DOHH2 (cell line): Measurements from ENCODE around the gene KDF1.
A peak's percentile ranks its signal among the peaks of the same experiment; 100 is the strongest.

ENCODE experiments used
- H3F3A ChIP-seq: fragments of 200-600 bp; sonication (generic), shearing (Covaris generic); 2 replicates; pipeline ENCODE4 v1.6.0; 2016; ENCODE audit warnings: antibody characterized with exemption, mild to moderate bottlenecking; ENCODE audit not compliant: control insufficient read depth, insufficient read depth
- H3K27ac ChIP-seq: fragments of 200-600 bp; sonication (generic); 2 replicates; pipeline ENCODE4 v1.5.1; 2014; ENCODE audit warnings: low read depth, mild to moderate bottlenecking, low read length, moderate library complexity
- H3K27me3 ChIP-seq: fragments of 200-600 bp; sonication (generic); 2 replicates; pipeline ENCODE4 v1.6.1; 2014; ENCODE audit warnings: mild to moderate bottlenecking, low read length, mixed read lengths; ENCODE audit not compliant: control insufficient read depth
- H3K36me3 ChIP-seq: fragments of 200-600 bp; sonication (generic); 2 replicates; pipeline ENCODE4 v1.6.1; 2014; ENCODE audit warnings: mild to moderate bottlenecking, low read length, moderate library complexity, mixed read lengths; ENCODE audit not compliant: control insufficient read depth
- H3K4me1 ChIP-seq: fragments of 200-600 bp; sonication (generic); 2 replicates; pipeline ENCODE4 v1.6.1; 2014; ENCODE audit warnings: mild to moderate bottlenecking, low read length, mixed read lengths; ENCODE audit not compliant: control insufficient read depth
- H3K4me2 ChIP-seq: fragments of 200-600 bp; sonication (generic); 2 replicates; pipeline ENCODE4 v1.6.0; 2014; ENCODE audit warnings: mild to moderate bottlenecking, low read length, moderate library complexity
- H3K4me3 ChIP-seq: fragments of 200-600 bp; sonication (generic); 2 replicates; pipeline ENCODE4 v1.5.1; 2014; ENCODE audit warnings: mild to moderate bottlenecking, low read length, mixed read lengths
- H3K79me2 ChIP-seq: fragments of 200-600 bp; sonication (generic); 2 replicates; pipeline ENCODE4 v1.6.1; 2014; ENCODE audit warnings: mild to moderate bottlenecking, low read length, mixed read lengths; ENCODE audit not compliant: control insufficient read depth
- H3K9me2 ChIP-seq: fragments of 200-600 bp; sonication (generic); replicated peaks from 2 replicates; pipeline ENCODE4 v1.6.1; 2014; ENCODE audit warnings: mild to moderate bottlenecking, low read length, mixed read lengths; ENCODE audit not compliant: control insufficient read depth
- H3K9me3 ChIP-seq: fragments of 200-600 bp; sonication (generic); 2 replicates; pipeline ENCODE4 v1.6.1; 2014; ENCODE audit warnings: antibody characterized with exemption, low read length, mixed read lengths; ENCODE audit not compliant: control insufficient read depth, insufficient read depth
- H4K20me1 ChIP-seq: fragments of 200-600 bp; sonication (generic); 2 replicates; pipeline ENCODE4 v1.6.0; 2014; ENCODE audit warnings: low read depth, mild to moderate bottlenecking, antibody characterized with exemption, low read length, moderate library complexity; ENCODE audit not compliant: control insufficient read depth, insufficient read depth
- EZH2phosphoT487 ChIP-seq: fragments of 200-600 bp; sonication (generic); IDR thresholded peaks from 2 replicates; pipeline ENCODE4 v1.6.1; 2017; ENCODE audit warnings: borderline replicate concordance, mild to moderate bottlenecking, antibody characterized with exemption, low read length, moderate library complexity, mixed read lengths
- TF ChIP-seq, protein P1 (sequence below): fragments of 200-600 bp; sonication (generic); IDR thresholded peaks from one replicate; pipeline ENCODE4 v1.5.1; 2014; ENCODE audit warnings: antibody characterized with exemption, mild to moderate bottlenecking, low read depth, low read length; ENCODE audit not compliant: poor library complexity, severe bottlenecking

The KDF1 gene

DNA sequence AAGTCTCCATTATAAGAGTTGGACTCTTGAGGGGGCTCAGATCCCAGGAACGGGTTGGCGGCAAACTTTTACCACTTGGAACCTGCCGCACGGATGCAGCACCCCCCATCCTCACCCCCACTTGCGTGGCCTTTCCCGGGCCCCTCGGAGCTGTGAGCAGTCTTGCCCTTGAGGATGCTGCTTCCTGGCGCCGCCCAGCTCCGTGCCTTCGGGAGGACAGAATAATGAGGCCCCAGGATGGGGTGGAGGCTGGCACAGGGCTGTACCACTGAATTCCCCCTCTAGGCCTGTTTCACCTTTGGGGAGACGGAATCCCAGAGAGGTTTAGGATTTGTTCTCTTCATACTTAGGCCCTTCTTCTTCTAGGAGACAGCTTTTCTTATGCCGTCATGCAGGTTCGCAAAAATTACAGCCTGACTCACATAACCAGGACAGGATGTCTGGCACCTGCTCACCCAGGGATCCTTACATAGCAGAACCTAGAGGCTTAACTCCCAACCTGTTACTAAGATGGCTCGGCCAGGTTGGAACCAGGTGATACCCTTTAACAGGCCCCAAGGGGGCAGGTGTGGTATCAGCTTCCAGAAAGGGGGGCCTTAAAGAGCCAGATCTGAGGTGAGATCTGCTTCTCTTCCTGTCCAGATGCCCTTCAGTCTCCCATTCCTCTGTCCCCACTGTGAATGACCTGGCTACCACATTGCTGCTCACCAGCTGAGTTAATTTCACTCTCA is 34.7 kb upstream of the KDF1 start:
- H3K36me3 ChIP-seq, result no peaks in the 10 kb centered on the region
- TF ChIP-seq, protein P1, sequence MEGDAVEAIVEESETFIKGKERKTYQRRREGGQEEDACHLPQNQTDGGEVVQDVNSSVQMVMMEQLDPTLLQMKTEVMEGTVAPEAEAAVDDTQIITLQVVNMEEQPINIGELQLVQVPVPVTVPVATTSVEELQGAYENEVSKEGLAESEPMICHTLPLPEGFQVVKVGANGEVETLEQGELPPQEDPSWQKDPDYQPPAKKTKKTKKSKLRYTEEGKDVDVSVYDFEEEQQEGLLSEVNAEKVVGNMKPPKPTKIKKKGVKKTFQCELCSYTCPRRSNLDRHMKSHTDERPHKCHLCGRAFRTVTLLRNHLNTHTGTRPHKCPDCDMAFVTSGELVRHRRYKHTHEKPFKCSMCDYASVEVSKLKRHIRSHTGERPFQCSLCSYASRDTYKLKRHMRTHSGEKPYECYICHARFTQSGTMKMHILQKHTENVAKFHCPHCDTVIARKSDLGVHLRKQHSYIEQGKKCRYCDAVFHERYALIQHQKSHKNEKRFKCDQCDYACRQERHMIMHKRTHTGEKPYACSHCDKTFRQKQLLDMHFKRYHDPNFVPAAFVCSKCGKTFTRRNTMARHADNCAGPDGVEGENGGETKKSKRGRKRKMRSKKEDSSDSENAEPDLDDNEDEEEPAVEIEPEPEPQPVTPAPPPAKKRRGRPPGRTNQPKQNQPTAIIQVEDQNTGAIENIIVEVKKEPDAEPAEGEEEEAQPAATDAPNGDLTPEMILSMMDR, result no peak
- no peak; the same call in 1 of the 2 replicates for TF ChIP-seq EZH2phosphoT487
- peaks cover 11% of the 10 kb centered on the region for H3K4me1 ChIP-seq
- H3F3A ChIP-seq, result no peaks in the 10 kb centered on the region
- no peaks in the 10 kb centered on the region for H3K79me2 ChIP-seq
- no peaks in the 10 kb centered on the region for H3K9me2 ChIP-seq
- H4K20me1 ChIP-seq, result no peaks in the 10 kb centered on the region
- H3K27me3 ChIP-seq, result peaks cover 67% of the 10 kb centered on the region
- H3K9me3 ChIP-seq, result no peaks in the 10 kb centered on the region
- H3K27ac ChIP-seq, result no peak overlapping the region
- no peak overlapping the region for H3K4me3 ChIP-seq
- H3K4me2 ChIP-seq, result no peak overlapping the region

DNA sequence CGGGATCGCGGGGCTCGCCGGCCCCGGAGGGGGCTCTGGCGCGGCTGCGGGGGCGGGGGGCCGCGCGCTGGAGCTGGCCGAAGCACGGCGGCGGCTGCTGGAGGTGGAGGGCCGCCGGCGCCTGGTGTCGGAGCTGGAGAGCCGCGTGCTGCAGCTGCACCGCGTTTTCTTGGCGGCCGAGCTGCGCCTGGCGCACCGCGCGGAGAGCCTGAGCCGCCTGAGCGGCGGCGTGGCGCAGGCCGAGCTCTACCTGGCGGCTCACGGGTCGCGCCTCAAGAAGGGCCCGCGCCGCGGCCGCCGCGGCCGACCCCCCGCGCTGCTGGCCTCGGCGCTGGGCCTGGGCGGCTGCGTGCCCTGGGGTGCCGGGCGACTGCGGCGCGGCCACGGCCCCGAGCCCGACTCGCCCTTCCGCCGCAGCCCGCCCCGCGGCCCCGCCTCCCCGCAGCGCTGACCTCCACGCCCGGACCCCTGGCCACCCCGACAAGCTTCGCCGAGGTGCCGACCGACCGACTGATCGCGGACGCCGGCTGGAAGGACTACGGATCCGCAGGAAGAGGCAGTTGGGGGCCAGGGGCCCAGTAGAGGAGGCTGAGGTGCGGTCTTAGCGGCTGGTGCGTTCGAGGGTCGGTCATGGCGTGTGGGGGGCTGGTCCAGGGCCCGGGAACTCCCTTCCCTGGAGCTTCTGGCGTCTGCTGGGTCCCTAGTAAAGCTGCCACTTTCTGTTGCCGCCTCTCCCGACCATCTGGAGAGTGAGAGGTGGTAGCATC is 33.9 kb upstream of the KDF1 start:
- H3K4me3 ChIP-seq, result peak overlapping the region; percentile 69
- H4K20me1 ChIP-seq, result no peaks in the 10 kb centered on the region
- no peak overlapping the region for H3K27ac ChIP-seq

DNA sequence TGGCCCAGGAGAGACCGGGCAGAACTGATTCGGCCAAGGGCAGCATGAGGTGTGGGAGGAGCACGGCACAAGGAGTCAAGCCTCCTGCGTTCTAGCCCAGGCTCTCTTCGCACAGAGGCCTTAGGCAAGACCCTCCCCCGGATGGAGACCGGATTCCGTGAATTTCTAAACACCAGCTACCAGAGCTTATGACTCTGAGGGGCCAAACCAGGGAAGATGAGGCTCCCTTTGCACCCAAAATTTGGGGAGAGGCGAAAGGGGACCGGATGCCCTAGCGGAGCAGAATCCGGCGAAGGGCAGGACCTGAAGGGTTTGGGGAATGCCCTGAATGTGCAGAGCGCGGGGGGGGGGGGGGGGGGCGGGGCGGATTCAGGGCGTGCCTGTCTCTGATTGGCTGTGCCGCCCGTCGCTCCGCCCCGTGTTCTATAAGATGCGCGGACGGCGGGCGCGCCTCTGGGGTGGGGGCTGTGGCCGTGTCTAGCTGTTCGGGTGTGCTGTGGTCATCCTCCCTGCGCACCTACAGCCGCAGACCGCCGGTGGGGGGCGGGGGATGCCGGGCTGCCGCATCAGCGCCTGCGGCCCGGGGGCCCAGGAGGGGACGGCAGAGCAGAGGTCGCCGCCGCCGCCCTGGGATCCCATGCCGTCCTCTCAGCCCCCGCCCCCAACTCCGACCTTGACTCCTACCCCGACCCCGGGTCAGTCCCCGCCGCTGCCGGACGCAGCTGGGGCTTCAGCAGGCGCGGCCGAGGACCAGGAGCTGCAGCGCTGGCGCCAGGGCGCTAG is 33.2 kb upstream of the KDF1 start, which contains the start of gene TRNP1:
Gene TRNP1 (plus strand): TSS at position 456 of the 783 bp plus-strand sequence. CDS start 95 bp downstream, at position 551.
- Histone ChIP-seq H3K4me3 (peak within 1 kb of the TSS; percentile 69), H3K9me3 (no peaks in the 10 kb centered on the region), H3K27ac (no peak within 1 kb of the TSS), H3K27me3 (peaks cover 63% of the 10 kb centered on the region), H3K9me2 (no peaks in the 10 kb centered on the region), H4K20me1 (no peaks in the 10 kb centered on the region), H3K4me1 (peaks cover 11% of the 10 kb centered on the region), H3F3A (no peaks in the 10 kb centered on the region), H3K79me2 (no peaks in the 10 kb centered on the region), H3K36me3 (no peaks in the 10 kb centered on the region), H3K4me2 (peak within 1 kb of the TSS; percentile 72)
- TF ChIP-seq EZH2phosphoT487, result peak; percentile 53; the same call in 1 of the 2 replicates
- TF ChIP-seq, protein P1, result no peak

More for the DNA sequence above, 33.9 kb upstream of the KDF1 start:
- Histone ChIP-seq H3K27me3 (peaks cover 65% of the 10 kb centered on the region), H3K9me3 (no peaks in the 10 kb centered on the region), H3F3A (no peaks in the 10 kb centered on the region), H3K9me2 (no peaks in the 10 kb centered on the region), H3K4me1 (peaks cover 11% of the 10 kb centered on the region), H3K36me3 (no peaks in the 10 kb centered on the region), H3K79me2 (no peaks in the 10 kb centered on the region), H3K4me2 (peak overlapping the region; percentile 72)
- TF ChIP-seq EZH2phosphoT487, result no peak; the same call in 1 of the 2 replicates
- TF ChIP-seq, protein P1, result no peak
